GM12865 (cell line): Measurements from ENCODE around the gene RAB42.

ENCODE experiments used
- DNase-seq: peaks from one replicate; pipeline ENCODE4 v3.0.0; 2010; ENCODE audit warnings: low read depth
- H3K4me3 ChIP-seq: 2 replicates; pipeline ENCODE4 v1.5.1; 2011; ENCODE audit warnings: mild to moderate bottlenecking, low read depth, low read length, control low read depth
- CTCF ChIP-seq: IDR thresholded peaks from 2 replicates; pipeline ENCODE4 v1.5.1; 2011; ENCODE audit warnings: low read length, control low read depth, low read depth, inconsistent platforms; ENCODE audit not compliant: insufficient read depth; ENCODE audit errors: missing control alignments

Gene RAB42

GRCh38 chr1:28591708-28592320 is at the start of gene RAB42:
RAB42 (plus strand) TSS chr1:28592265; CDS start chr1:28592512, 247 bp downstream.
- DNase-seq: no peak
- peak within 1 kb of the TSS; percentile 48 for H3K4me3 ChIP-seq
- TF ChIP-seq CTCF: no peak

GRCh38 chr1:28545246-28545628 is 46.8 kb upstream of the RAB42 start:
- TF ChIP-seq CTCF: no peak
- no peak for DNase-seq

GRCh38 chr1:28548318-28548717 is 43.7 kb upstream of the RAB42 start:
- no peak for TF ChIP-seq CTCF
- no peak for DNase-seq
- no peak overlapping the region for H3K4me3 ChIP-seq

More at GRCh38 chr1:28545246-28545628, 46.8 kb upstream of the RAB42 start:
- no peak overlapping the region for H3K4me3 ChIP-seq

GRCh38 chr1:28551381-28551780 is 40.7 kb upstream of the RAB42 start:
- TF ChIP-seq CTCF: no peak
- DNase-seq: no peak

GRCh38 chr1:28552758-28553663 is 39.1 kb upstream of the RAB42 start, which contains the start of gene TRNAU1AP:
TRNAU1AP (plus strand) TSS chr1:28553085; CDS start chr1:28553111, 26 bp downstream.
- peak; percentile 99 for DNase-seq
- H3K4me3 ChIP-seq: peak within 1 kb of the TSS; percentile 89
- no peak for TF ChIP-seq CTCF

More at GRCh38 chr1:28551381-28551780, 40.7 kb upstream of the RAB42 start:
- H3K4me3 ChIP-seq: no peak overlapping the region

- no peak for TF ChIP-seq CTCF
- DNase-seq: no peak
- H3K4me3 ChIP-seq: no peak overlapping the region
Measured at GRCh38 chr1:28560886-28561285, 31.2 kb upstream of the RAB42 start.
